HG03103 (cell line): ENCODE measurements around the gene ZNF784.

Experiments
- ATAC-seq: cut with Tn5 transposase; IDR thresholded peaks from one replicate; pipeline ENCODE4 v1.9.1; 2021; ENCODE audit warnings: low read depth; ENCODE audit not compliant: unreplicated experiment

The ZNF784 gene

GRCh38 chr19:55605637-55606470 lies 18.5 kb downstream of the ZNF784 start, which contains the start of gene ZNF865:
TSS of gene ZNF865 (plus strand) at chr19:55605647. CDS start at chr19:55613619, 7,972 bp downstream.
- ATAC-seq: peak; percentile 19

- ATAC-seq: peak; percentile 59
These were observed 19.1 kb downstream of the ZNF784 start for GRCh38 chr19:55605207-55605636.

- no peak for ATAC-seq
These were observed 20.6 kb downstream of the ZNF784 start for GRCh38 chr19:55603581-55604292.

GRCh38 chr19:55603115-55603514 lies 21.3 kb downstream of the ZNF784 start:
- no peak for ATAC-seq

- ATAC-seq: no peak
These were observed 22.0 kb downstream of the ZNF784 start for GRCh38 chr19:55602104-55603001.

- no peak for ATAC-seq
These were observed 23.3 kb downstream of the ZNF784 start for GRCh38 chr19:55601084-55601483.

- ATAC-seq: no peak
These were observed 23.7 kb downstream of the ZNF784 start for GRCh38 chr19:55600662-55601028.

- ATAC-seq: peak; percentile 34
These were observed 24.3 kb downstream of the ZNF784 start, which contains the start of gene ZNF524 for GRCh38 chr19:55599842-55600661. TSS of gene ZNF524 (plus strand) at chr19:55600288. CDS start at chr19:55602113, 1,825 bp downstream.

- peak; percentile 43 for ATAC-seq
These were observed 24.9 kb downstream of the ZNF784 start, which contains the start of gene FIZ1 for GRCh38 chr19:55599468-55599841. TSS of gene FIZ1 (minus strand) at chr19:55599517. CDS start at chr19:55597865, 1,652 bp downstream.

- ATAC-seq: peak; percentile 43
These were observed 25.5 kb downstream of the ZNF784 start for GRCh38 chr19:55598719-55599467.

GRCh38 chr19:55598034-55598433 lies 26.3 kb downstream of the ZNF784 start:
- no peak for ATAC-seq

GRCh38 chr19:55597501-55597921 lies 26.9 kb downstream of the ZNF784 start:
- ATAC-seq: no peak

GRCh38 chr19:55596304-55596703 lies 28.1 kb downstream of the ZNF784 start:
- ATAC-seq: no peak

- ATAC-seq: no peak
These were observed 29.3 kb downstream of the ZNF784 start for GRCh38 chr19:55594996-55595545.

- ATAC-seq: no peak
These were observed 31.1 kb downstream of the ZNF784 start for GRCh38 chr19:55593096-55593772.

GRCh38 chr19:55592391-55593090 lies 31.8 kb downstream of the ZNF784 start:
- no peak for ATAC-seq

- no peak for ATAC-seq
These were observed 32.8 kb downstream of the ZNF784 start for GRCh38 chr19:55591555-55591954.
